Loucy (cell line): Measurements from ENCODE around the gene TNFRSF13B.

Source experiments
- H2AFZ ChIP-seq: fragments of 200-600 bp; sonication (generic); 2 replicates; pipeline ENCODE4 v1.6.0; 2016; ENCODE audit warnings: antibody characterized with exemption, mild to moderate bottlenecking, low read length, moderate library complexity
- H3F3A ChIP-seq: fragments of 200-600 bp; 2 replicates; pipeline ENCODE4 v1.6.0; 2016; ENCODE audit warnings: antibody characterized with exemption, low read depth, mild to moderate bottlenecking
- H3K27me3 ChIP-seq: fragments of 200-600 bp; sonication (generic); 2 replicates; pipeline ENCODE4 v1.6.1; 2014; ENCODE audit warnings: low read length, mild to moderate bottlenecking; ENCODE audit not compliant: insufficient read depth, poor library complexity, severe bottlenecking
- H3K36me3 ChIP-seq: fragments of 200-600 bp; sonication (generic); 2 replicates; pipeline ENCODE4 v1.6.1; 2016; ENCODE audit warnings: low read length; ENCODE audit not compliant: insufficient read depth
- H3K4me1 ChIP-seq: fragments of 200-600 bp; sonication (generic); 2 replicates; pipeline ENCODE4 v1.5.1; 2014; ENCODE audit warnings: low read length, mild to moderate bottlenecking; ENCODE audit not compliant: insufficient read depth, poor library complexity, severe bottlenecking
- H3K4me2 ChIP-seq: fragments of 200-600 bp; sonication (generic); 2 replicates; pipeline ENCODE4 v1.6.0; 2014; ENCODE audit warnings: antibody characterized with exemption, low read length, low read depth, mild to moderate bottlenecking; ENCODE audit not compliant: poor library complexity, severe bottlenecking
- H3K4me3 ChIP-seq: fragments of 200-600 bp; sonication (generic); 2 replicates; pipeline ENCODE4 v1.5.1; 2014; ENCODE audit warnings: low read length, mild to moderate bottlenecking, mixed read lengths; ENCODE audit not compliant: poor library complexity, severe bottlenecking
- H3K79me2 ChIP-seq: fragments of 200-600 bp; sonication (generic); 2 replicates; pipeline ENCODE4 v1.6.1; 2014; ENCODE audit warnings: low read length; ENCODE audit not compliant: insufficient read depth
- H3K9ac ChIP-seq: fragments of 200-600 bp; sonication (generic); 2 replicates; pipeline ENCODE4 v1.6.0; 2014; ENCODE audit warnings: mild to moderate bottlenecking, low read depth, low read length, moderate library complexity; ENCODE audit not compliant: poor library complexity, severe bottlenecking
- H3K9me2 ChIP-seq: fragments of 200-600 bp; sonication (generic); replicated peaks from 2 replicates; pipeline ENCODE4 v1.6.1; 2016; ENCODE audit warnings: low read depth, low read length, mixed read lengths
- H3K9me3 ChIP-seq: fragments of 200-600 bp; sonication (generic); 2 replicates; pipeline ENCODE4 v1.6.1; 2014; ENCODE audit warnings: mild to moderate bottlenecking, antibody characterized with exemption, low read length, low read depth; ENCODE audit not compliant: insufficient read depth
- H4K20me1 ChIP-seq: fragments of 200-600 bp; sonication (generic); 2 replicates; pipeline ENCODE4 v1.6.0; 2014; ENCODE audit warnings: antibody characterized with exemption, low read length, mild to moderate bottlenecking; ENCODE audit not compliant: insufficient read depth, poor library complexity, severe bottlenecking
- EZH2phosphoT487 ChIP-seq: fragments of 200-600 bp; IDR thresholded peaks from 2 replicates; pipeline ENCODE4 v1.6.1; 2018; ENCODE audit warnings: antibody characterized with exemption, mild to moderate bottlenecking, moderate library complexity, borderline replicate concordance
- TF ChIP-seq, protein P1 (sequence below): fragments of 200-600 bp; sonication (generic); conservative IDR thresholded peaks from 2 replicates; pipeline ENCODE4 v1.5.1; 2014; ENCODE audit warnings: mild to moderate bottlenecking, antibody characterized with exemption, low read length

The TNFRSF13B gene

DNA sequence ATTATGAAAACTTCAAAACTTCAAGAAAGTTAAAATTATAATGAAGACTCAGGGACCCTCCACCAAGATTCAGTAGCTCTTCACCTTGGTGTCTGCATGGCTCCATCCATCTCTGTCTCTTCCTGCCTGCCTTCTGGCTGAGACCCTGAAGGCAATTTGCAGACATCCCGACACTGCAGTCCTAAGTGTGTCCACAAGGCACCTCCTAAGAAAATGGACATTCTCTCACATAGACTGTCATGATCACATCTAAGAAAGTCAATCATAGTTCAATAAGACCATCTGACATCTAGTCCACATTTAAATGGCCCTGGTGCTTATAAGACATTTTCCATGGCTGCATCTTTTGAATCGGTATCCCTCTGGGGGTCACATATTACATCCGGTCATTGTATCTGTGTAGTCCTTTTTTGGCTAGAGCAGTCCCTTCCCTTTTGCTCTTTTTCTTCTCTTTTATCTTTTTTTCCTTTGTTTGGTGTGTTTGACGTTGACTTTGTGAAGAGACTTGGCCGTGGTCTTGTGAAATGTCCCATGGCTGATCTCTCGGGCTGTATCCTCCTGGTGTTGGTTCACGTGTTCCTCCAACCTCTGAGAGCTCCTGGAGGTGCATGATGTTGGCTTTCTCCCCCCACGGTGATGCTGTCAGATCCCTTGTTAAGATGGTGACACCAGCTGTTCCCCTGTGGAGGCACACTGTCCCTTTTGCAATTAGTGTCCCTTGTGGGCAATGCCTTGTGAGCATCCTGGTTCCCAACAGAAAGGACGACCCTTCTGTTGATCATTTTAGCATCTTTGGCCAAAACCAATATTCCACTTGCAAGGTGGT lies 5.0 kb upstream of the TNFRSF13B start:
- H3K9me2 ChIP-seq = no peaks in the 10 kb centered on the region
- no peaks in the 10 kb centered on the region for H4K20me1 ChIP-seq
- H3K79me2 ChIP-seq = no peaks in the 10 kb centered on the region
- no peaks in the 10 kb centered on the region for H3K36me3 ChIP-seq
- no peaks in the 10 kb centered on the region for H3K27me3 ChIP-seq
- H3K4me3 ChIP-seq = no peak overlapping the region
- no peak overlapping the region for H2AFZ ChIP-seq
- H3K9me3 ChIP-seq = no peaks in the 10 kb centered on the region
- no peak overlapping the region for H3K9ac ChIP-seq
- no peaks in the 10 kb centered on the region for H3F3A ChIP-seq
- TF ChIP-seq, protein P1, sequence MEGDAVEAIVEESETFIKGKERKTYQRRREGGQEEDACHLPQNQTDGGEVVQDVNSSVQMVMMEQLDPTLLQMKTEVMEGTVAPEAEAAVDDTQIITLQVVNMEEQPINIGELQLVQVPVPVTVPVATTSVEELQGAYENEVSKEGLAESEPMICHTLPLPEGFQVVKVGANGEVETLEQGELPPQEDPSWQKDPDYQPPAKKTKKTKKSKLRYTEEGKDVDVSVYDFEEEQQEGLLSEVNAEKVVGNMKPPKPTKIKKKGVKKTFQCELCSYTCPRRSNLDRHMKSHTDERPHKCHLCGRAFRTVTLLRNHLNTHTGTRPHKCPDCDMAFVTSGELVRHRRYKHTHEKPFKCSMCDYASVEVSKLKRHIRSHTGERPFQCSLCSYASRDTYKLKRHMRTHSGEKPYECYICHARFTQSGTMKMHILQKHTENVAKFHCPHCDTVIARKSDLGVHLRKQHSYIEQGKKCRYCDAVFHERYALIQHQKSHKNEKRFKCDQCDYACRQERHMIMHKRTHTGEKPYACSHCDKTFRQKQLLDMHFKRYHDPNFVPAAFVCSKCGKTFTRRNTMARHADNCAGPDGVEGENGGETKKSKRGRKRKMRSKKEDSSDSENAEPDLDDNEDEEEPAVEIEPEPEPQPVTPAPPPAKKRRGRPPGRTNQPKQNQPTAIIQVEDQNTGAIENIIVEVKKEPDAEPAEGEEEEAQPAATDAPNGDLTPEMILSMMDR = no peak
- TF ChIP-seq EZH2phosphoT487 = no peak
- H3K4me1 ChIP-seq = no peaks in the 10 kb centered on the region
- H3K4me2 ChIP-seq = no peak overlapping the region

GRCh38 chr17:16975744-16976625 lies 4.1 kb upstream of the TNFRSF13B start:
- no peak overlapping the region for H3K4me3 ChIP-seq
- no peaks in the 10 kb centered on the region for H3K4me1 ChIP-seq
- no peak overlapping the region for H3K4me2 ChIP-seq
- H3K36me3 ChIP-seq = no peaks in the 10 kb centered on the region
- no peaks in the 10 kb centered on the region for H4K20me1 ChIP-seq
- H3K9ac ChIP-seq = no peak overlapping the region
- TF ChIP-seq, protein P1 = no peak
- no peak for TF ChIP-seq EZH2phosphoT487
- H3K9me3 ChIP-seq = no peaks in the 10 kb centered on the region
- no peaks in the 10 kb centered on the region for H3K79me2 ChIP-seq
- H3K27me3 ChIP-seq = no peaks in the 10 kb centered on the region
- no peak overlapping the region for H2AFZ ChIP-seq
- H3K9me2 ChIP-seq = no peaks in the 10 kb centered on the region
- H3F3A ChIP-seq = no peaks in the 10 kb centered on the region

- TF ChIP-seq, protein P1 = no peak
- TF ChIP-seq EZH2phosphoT487 = no peak
- Histone ChIP-seq H3K9me3 (no peaks in the 10 kb centered on the region), H3K79me2 (no peaks in the 10 kb centered on the region), H3K4me3 (no peak overlapping the region), H3K4me2 (no peak overlapping the region), H3K27me3 (no peaks in the 10 kb centered on the region), H2AFZ (no peak overlapping the region), H3K36me3 (no peaks in the 10 kb centered on the region), H3F3A (no peaks in the 10 kb centered on the region), H3K9ac (no peak overlapping the region), H3K9me2 (no peaks in the 10 kb centered on the region), H3K4me1 (no peaks in the 10 kb centered on the region), H4K20me1 (no peaks in the 10 kb centered on the region)
These were observed 3.3 kb upstream of the TNFRSF13B start for GRCh38 chr17:16975277-16975651.
